Parathyroid adenoma (tissue), 2 donors: ENCODE data around the gene C22orf31.

Experiments
- H2AFZ ChIP-seq: fragments of 300-600 bp; sonication (generic); one replicate; pipeline ENCODE4 v1.7.0; 2017; ENCODE audit warnings: antibody characterized with exemption, mild to moderate bottlenecking
- H3K27ac ChIP-seq: fragments of 300-600 bp; sonication (generic); one replicate; pipeline ENCODE4 v1.7.0; 2017
- H3K27me3 ChIP-seq: fragments of 300-600 bp; sonication (generic); one replicate; pipeline ENCODE4 v1.7.0; 2017; ENCODE audit warnings: low read length; ENCODE audit not compliant: control insufficient read depth, insufficient read depth
- H3K36me3 ChIP-seq: fragments of 300-600 bp; sonication (generic); one replicate; pipeline ENCODE4 v1.7.0; 2017; ENCODE audit warnings: low read length; ENCODE audit not compliant: control insufficient read depth, insufficient read depth
- H3K4me1 ChIP-seq: fragments of 300-600 bp; sonication (generic); one replicate; pipeline ENCODE4 v1.7.0; 2017; ENCODE audit warnings: control low read depth
- H3K4me2 ChIP-seq: fragments of 300-600 bp; sonication (generic); one replicate; pipeline ENCODE4 v1.7.0; 2017; ENCODE audit warnings: low read length
- H3K4me3 ChIP-seq: fragments of 300-600 bp; sonication (generic); one replicate; pipeline ENCODE4 v1.7.0; 2017; ENCODE audit warnings: low read depth, low read length
- H3K79me2 ChIP-seq: fragments of 300-600 bp; sonication (generic); one replicate; pipeline ENCODE4 v1.7.0; 2017; ENCODE audit warnings: control low read depth
- H3K9ac ChIP-seq: fragments of 300-600 bp; sonication (generic); one replicate; pipeline ENCODE4 v1.7.0; 2017; ENCODE audit warnings: mild to moderate bottlenecking
- H3K9me3 ChIP-seq: fragments of 300-600 bp; sonication (generic); one replicate; pipeline ENCODE4 v1.7.0; 2017; ENCODE audit warnings: low read length; ENCODE audit not compliant: control insufficient read depth
- TF ChIP-seq, protein P1 (sequence below): fragments of 300-600 bp; sonication (generic); IDR thresholded peaks from one replicate; pipeline ENCODE4 v1.7.0; 2017; ENCODE audit warnings: antibody characterized with exemption, mild to moderate bottlenecking
- donor health status: primary hyperparathyroidism.

Gene C22orf31

GRCh38 chr22:29055192-29055830, 6.3 kb downstream of the C22orf31 start:
- no peak overlapping the region for H3K4me2 ChIP-seq
- H3K79me2 ChIP-seq, result no peaks in the 10 kb centered on the region
- H3K27me3 ChIP-seq, result no peaks in the 10 kb centered on the region
- H2AFZ ChIP-seq, result no peak overlapping the region
- H3K4me3 ChIP-seq, result no peak overlapping the region
- no peaks in the 10 kb centered on the region for H3K4me1 ChIP-seq
- no peak overlapping the region for H3K9ac ChIP-seq
- H3K36me3 ChIP-seq, result no peaks in the 10 kb centered on the region
- TF ChIP-seq, protein P1, sequence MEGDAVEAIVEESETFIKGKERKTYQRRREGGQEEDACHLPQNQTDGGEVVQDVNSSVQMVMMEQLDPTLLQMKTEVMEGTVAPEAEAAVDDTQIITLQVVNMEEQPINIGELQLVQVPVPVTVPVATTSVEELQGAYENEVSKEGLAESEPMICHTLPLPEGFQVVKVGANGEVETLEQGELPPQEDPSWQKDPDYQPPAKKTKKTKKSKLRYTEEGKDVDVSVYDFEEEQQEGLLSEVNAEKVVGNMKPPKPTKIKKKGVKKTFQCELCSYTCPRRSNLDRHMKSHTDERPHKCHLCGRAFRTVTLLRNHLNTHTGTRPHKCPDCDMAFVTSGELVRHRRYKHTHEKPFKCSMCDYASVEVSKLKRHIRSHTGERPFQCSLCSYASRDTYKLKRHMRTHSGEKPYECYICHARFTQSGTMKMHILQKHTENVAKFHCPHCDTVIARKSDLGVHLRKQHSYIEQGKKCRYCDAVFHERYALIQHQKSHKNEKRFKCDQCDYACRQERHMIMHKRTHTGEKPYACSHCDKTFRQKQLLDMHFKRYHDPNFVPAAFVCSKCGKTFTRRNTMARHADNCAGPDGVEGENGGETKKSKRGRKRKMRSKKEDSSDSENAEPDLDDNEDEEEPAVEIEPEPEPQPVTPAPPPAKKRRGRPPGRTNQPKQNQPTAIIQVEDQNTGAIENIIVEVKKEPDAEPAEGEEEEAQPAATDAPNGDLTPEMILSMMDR, result no peak
- no peak overlapping the region for H3K27ac ChIP-seq
- no peaks in the 10 kb centered on the region for H3K9me3 ChIP-seq

DNA sequence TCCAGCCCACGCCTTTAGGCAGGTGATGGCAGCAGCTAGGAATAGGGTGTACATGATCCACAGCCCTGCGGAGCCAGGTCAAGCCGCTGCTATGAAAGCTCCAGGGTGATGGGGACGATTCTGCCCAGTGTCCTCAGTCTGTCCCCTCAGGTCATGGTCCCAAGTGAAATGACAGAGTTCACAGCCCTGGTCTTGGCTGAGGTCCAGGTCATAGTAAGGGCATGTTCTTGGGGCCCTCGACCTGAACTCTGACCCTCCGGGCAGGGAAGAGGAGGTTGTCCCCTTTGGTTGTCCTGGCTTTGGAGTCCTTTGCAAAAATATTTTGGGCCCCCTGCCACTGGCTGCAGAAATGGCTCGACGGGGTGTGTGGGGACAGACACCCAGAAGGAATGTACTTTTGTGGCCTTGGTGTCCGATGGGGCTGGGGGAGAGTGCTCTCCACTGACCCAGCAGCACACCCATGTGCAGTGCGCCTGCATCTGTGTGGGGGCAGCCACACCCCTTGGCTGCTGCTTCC, 7.3 kb downstream of the C22orf31 start:
- no peaks in the 10 kb centered on the region for H3K4me1 ChIP-seq
- no peaks in the 10 kb centered on the region for H3K79me2 ChIP-seq
- no peak overlapping the region for H2AFZ ChIP-seq
- H3K4me3 ChIP-seq, result no peak overlapping the region
- TF ChIP-seq, protein P1, result no peak
- no peak overlapping the region for H3K27ac ChIP-seq
- no peaks in the 10 kb centered on the region for H3K9me3 ChIP-seq
- H3K9ac ChIP-seq, result no peak overlapping the region
- H3K36me3 ChIP-seq, result no peaks in the 10 kb centered on the region
- H3K4me2 ChIP-seq, result no peak overlapping the region
- no peaks in the 10 kb centered on the region for H3K27me3 ChIP-seq

DNA sequence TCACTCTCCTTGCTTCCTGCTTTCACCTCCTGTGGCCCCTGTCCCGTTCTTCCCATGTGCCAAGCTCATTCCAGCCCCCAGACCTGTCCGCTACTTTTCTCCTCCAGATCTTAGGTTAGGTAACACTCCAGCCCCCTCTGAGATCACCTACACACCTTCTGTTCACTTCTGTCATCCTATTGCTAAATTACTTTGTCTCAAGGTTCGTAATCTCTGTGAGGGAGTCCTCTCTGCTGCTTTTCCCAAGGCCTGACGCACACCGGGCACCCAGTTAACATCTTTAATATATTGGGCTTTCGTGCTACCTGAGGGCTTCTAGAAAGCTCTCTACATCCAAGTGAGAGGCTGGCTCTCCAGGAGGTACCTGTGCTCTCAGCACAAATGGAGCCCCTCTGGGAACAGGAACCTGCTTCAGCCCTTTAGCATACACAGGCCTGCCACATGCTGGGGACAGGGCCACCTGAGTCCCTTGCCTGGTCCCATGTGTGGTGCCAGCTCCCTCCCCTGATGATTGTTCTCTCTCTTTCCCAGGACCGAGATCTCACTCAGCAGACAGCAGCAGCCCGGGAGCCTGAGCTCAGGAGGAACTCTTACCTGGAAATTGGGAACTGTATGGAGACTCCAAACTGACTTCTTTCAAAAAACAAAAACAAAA, 8.5 kb downstream of the C22orf31 start:
- Histone ChIP-seq H3K4me3 (no peak overlapping the region), H3K4me2 (no peak overlapping the region), H3K27ac (no peak overlapping the region), H3K4me1 (no peaks in the 10 kb centered on the region), H3K27me3 (no peaks in the 10 kb centered on the region), H2AFZ (no peak overlapping the region), H3K36me3 (no peaks in the 10 kb centered on the region), H3K9ac (no peak overlapping the region), H3K9me3 (no peaks in the 10 kb centered on the region), H3K79me2 (no peaks in the 10 kb centered on the region)
- TF ChIP-seq, protein P1, result no peak

- Histone ChIP-seq H2AFZ (no peak overlapping the region), H3K27me3 (no peaks in the 10 kb centered on the region), H3K79me2 (no peaks in the 10 kb centered on the region), H3K27ac (no peak overlapping the region), H3K4me1 (no peaks in the 10 kb centered on the region), H3K36me3 (no peaks in the 10 kb centered on the region), H3K9ac (no peak overlapping the region), H3K9me3 (no peaks in the 10 kb centered on the region), H3K4me3 (no peak overlapping the region), H3K4me2 (no peak overlapping the region)
- TF ChIP-seq, protein P1, result no peak
Measured at GRCh38 chr22:29050457-29050856, 11.2 kb downstream of the C22orf31 start.
